CD4-positive, CD25-positive, alpha-beta regulatory T cell (primary cell): ENCODE measurements around the gene TMEM231. TPM values are rescaled to one million over a fixed set of nuclear protein-coding genes. Genes with fewer than 3 reads are reported as not detected.

Experiments
- ATAC-seq, 2 donors: fragments of 150-1000 bp; cut with Tn5 transposase; one replicate each; pipeline ENCODE4 v1.10.0; 2021; ENCODE audit warnings: low read depth in 2 of 2, moderate number of reproducible peaks in 2 of 2, moderate library complexity in 1 of 2
- DNase-seq, 3 donors: peaks; one replicate each; pipeline versions ENCODE4 v3.0.0 to v3.0.0-alpha.2; 2012 to 2022; ENCODE audit warnings: mixed read lengths in 1 of 3
- H3K27ac ChIP-seq: one replicate; pipeline ENCODE4 v1.7.0; 2013; ENCODE audit warnings: mild to moderate bottlenecking, low read length; ENCODE audit not compliant: insufficient read depth, poor library complexity, severe bottlenecking
- H3K27me3 ChIP-seq: one replicate; pipeline ENCODE4 v1.7.0; 2013; ENCODE audit warnings: low read length; ENCODE audit not compliant: control insufficient read depth, insufficient read depth
- H3K36me3 ChIP-seq: one replicate; pipeline ENCODE4 v1.7.0; 2013; ENCODE audit warnings: mild to moderate bottlenecking, low read length, moderate library complexity; ENCODE audit not compliant: control insufficient read depth, insufficient read depth
- H3K4me1 ChIP-seq: 2 replicates; pipeline ENCODE4 v1.7.0; 2013; ENCODE audit warnings: mild to moderate bottlenecking, low read length; ENCODE audit not compliant: insufficient read depth, control insufficient read depth, poor library complexity, severe bottlenecking
- H3K4me3 ChIP-seq: one replicate; pipeline ENCODE4 v1.7.0; 2013; ENCODE audit warnings: low read depth, mild to moderate bottlenecking, low read length, moderate library complexity
- H3K9me3 ChIP-seq, 2 experiments: 1 replicate in 1 of 2; 2 replicates in 1 of 2; pipeline ENCODE4 v1.7.0; 2013; ENCODE audit warnings: low read length in 2 of 2, mild to moderate bottlenecking in 1 of 2, moderate library complexity in 1 of 2; ENCODE audit not compliant: control insufficient read depth in 2 of 2
- H3K27ac Mint-ChIP-seq, 3 donors: one replicate each; pipeline ENCODE4 v1.8.0; 2020 to 2022; ENCODE audit warnings: mild to moderate bottlenecking in 3 of 3, mixed read lengths in 3 of 3, moderate library complexity in 2 of 3
- H3K27me3 Mint-ChIP-seq: one replicate; pipeline ENCODE4 v1.8.0; 2022; ENCODE audit warnings: mild to moderate bottlenecking, mixed read lengths
- H3K36me3 Mint-ChIP-seq: one replicate; pipeline ENCODE4 v1.8.0; 2020; ENCODE audit warnings: mixed read lengths
- H3K4me1 Mint-ChIP-seq, 4 donors: one replicate each; pipeline ENCODE4 v1.8.0; 2020 to 2022; ENCODE audit warnings: mixed read lengths in 4 of 4, mild to moderate bottlenecking in 1 of 4
- H3K4me3 Mint-ChIP-seq, 4 donors: one replicate each; pipeline ENCODE4 v1.8.0; 2020 to 2022; ENCODE audit warnings: mild to moderate bottlenecking in 4 of 4, mixed read lengths in 4 of 4, moderate library complexity in 3 of 4
- H3K9me3 Mint-ChIP-seq, 7 donors: one replicate each; pipeline ENCODE4 v1.8.0; 2020 to 2022; ENCODE audit warnings: mixed read lengths in 7 of 7, mild to moderate bottlenecking in 3 of 7, moderate library complexity in 2 of 7
- polyA plus RNA-seq, 4 donors: library from polyadenylated mRNA; unstranded; fragments of 300-500 nt; fragmentation: Illumina TruSeq; gene quantifications; one replicate each; pipeline ENCODE4 v1.2.3, GENCODE V29; 2021
- total RNA-seq: library from RNA; stranded (reverse); gene quantifications from one replicate; pipeline ENCODE4 v1.2.3, GENCODE V29; 2022

TMEM231 gene
- total and polyA plus RNA-seq, 5 donors from 2014 or later: 0.64 to 2.6 (median 0.91) TPM

- peaks cover 53% of the 10 kb centered on the region for H3K36me3 Mint-ChIP-seq
- H3K4me1 Mint-ChIP-seq: peaks cover 20 to 37% (median 30%) of the 10 kb centered on the region in 4 donors
- no peak overlapping the region for H3K27ac Mint-ChIP-seq
- Histone ChIP-seq H3K4me1 (no peaks in the 10 kb centered on the region), H3K36me3 (peaks cover 80% of the 10 kb centered on the region), H3K4me3 (no peak overlapping the region), H3K27ac (no peak overlapping the region), H3K9me3 (no peaks in the 10 kb centered on the region), H3K27me3 (no peaks in the 10 kb centered on the region)
- H3K27me3 Mint-ChIP-seq: no peaks in the 10 kb centered on the region
- H3K9me3 Mint-ChIP-seq: no peaks in the 10 kb centered on the region
- H3K4me3 Mint-ChIP-seq: no peak overlapping the region
- ATAC-seq (no peak), DNase-seq (no peak)
Measured at GRCh38 chr16:75576384-75576811, 20.3 kb upstream of the TMEM231 start.

GRCh38 chr16:75575958-75576357 lies 19.9 kb upstream of the TMEM231 start:
- H3K27ac Mint-ChIP-seq: peak overlapping the region in 1 of 3 donors; percentile 20
- no peaks in the 10 kb centered on the region for H3K27me3 Mint-ChIP-seq
- Histone ChIP-seq H3K4me3 (no peak overlapping the region), H3K36me3 (peaks cover 85% of the 10 kb centered on the region), H3K4me1 (no peaks in the 10 kb centered on the region), H3K27me3 (no peaks in the 10 kb centered on the region), H3K27ac (no peak overlapping the region), H3K9me3 (no peaks in the 10 kb centered on the region)
- ATAC-seq (no peak), DNase-seq (no peak)
- H3K9me3 Mint-ChIP-seq: no peaks in the 10 kb centered on the region
- peaks cover 20 to 41% (median 30%) of the 10 kb centered on the region in 4 donors for H3K4me1 Mint-ChIP-seq
- peaks cover 57% of the 10 kb centered on the region for H3K36me3 Mint-ChIP-seq
- no peak overlapping the region for H3K4me3 Mint-ChIP-seq

- Histone ChIP-seq H3K4me1 (peaks cover 8% of the 10 kb centered on the region), H3K36me3 (peaks cover 91% of the 10 kb centered on the region), H3K27ac (no peak overlapping the region), H3K27me3 (no peaks in the 10 kb centered on the region), H3K9me3 (no peaks in the 10 kb centered on the region), H3K4me3 (no peak overlapping the region)
- Mint-ChIP-seq H3K27me3 (no peaks in the 10 kb centered on the region), H3K27ac (peak overlapping the region in 2 of 3 donors; percentile 64 to 68), H3K4me3 (no peak overlapping the region), H3K4me1 (peaks cover 23 to 55% (median 38%) of the 10 kb centered on the region in 4 donors), H3K36me3 (peaks cover 61% of the 10 kb centered on the region), H3K9me3 (no peaks in the 10 kb centered on the region)
- DNase-seq: no peak
- no peak for ATAC-seq
Measured at GRCh38 chr16:75573955-75574354, 17.9 kb upstream of the TMEM231 start.

GRCh38 chr16:75572864-75573542 lies 17.0 kb upstream of the TMEM231 start:
- DNase-seq (no peak), ATAC-seq (no peak)
- Mint-ChIP-seq H3K4me3 (no peak overlapping the region), H3K27ac (peak overlapping the region in 2 of 3 donors; percentile 23 to 64), H3K9me3 (no peaks in the 10 kb centered on the region), H3K27me3 (no peaks in the 10 kb centered on the region), H3K36me3 (peaks cover 53% of the 10 kb centered on the region), H3K4me1 (peaks cover 19 to 64% (median 40%) of the 10 kb centered on the region in 4 donors)
- H3K9me3 ChIP-seq: no peaks in the 10 kb centered on the region
- H3K27me3 ChIP-seq: no peaks in the 10 kb centered on the region
- no peak overlapping the region for H3K27ac ChIP-seq
- peaks cover 14% of the 10 kb centered on the region for H3K4me1 ChIP-seq
- H3K4me3 ChIP-seq: no peak overlapping the region
- H3K36me3 ChIP-seq: peaks cover 91% of the 10 kb centered on the region

GRCh38 chr16:75570396-75571065 lies 14.5 kb upstream of the TMEM231 start:
- H3K9me3 ChIP-seq: no peaks in the 10 kb centered on the region
- Mint-ChIP-seq H3K4me3 (peak overlapping the region in 1 of 4 donors; percentile 68), H3K4me1 (peaks cover 10 to 72% (median 44%) of the 10 kb centered on the region in 4 donors), H3K27ac (peak overlapping the region in 1 of 3 donors; percentile 66), H3K36me3 (peaks cover 39% of the 10 kb centered on the region), H3K27me3 (peaks cover 7% of the 10 kb centered on the region), H3K9me3 (no peaks in the 10 kb centered on the region)
- H3K36me3 ChIP-seq: peaks cover 72% of the 10 kb centered on the region
- no peak overlapping the region for H3K27ac ChIP-seq
- H3K4me3 ChIP-seq: no peak overlapping the region
- DNase-seq (no peak), ATAC-seq (no peak)
- H3K27me3 ChIP-seq: no peaks in the 10 kb centered on the region
- peaks cover 36% of the 10 kb centered on the region for H3K4me1 ChIP-seq

GRCh38 chr16:75567911-75568310 lies 11.9 kb upstream of the TMEM231 start:
- Mint-ChIP-seq H3K36me3 (peaks cover 23% of the 10 kb centered on the region), H3K27ac (peak overlapping the region; percentile 73 to 84 (median 79)), H3K4me1 (peaks cover 0 to 67% (median 36%) of the 10 kb centered on the region in 4 donors), H3K4me3 (peak overlapping the region; percentile 83 to 100 (median 94)), H3K9me3 (no peaks in the 10 kb centered on the region), H3K27me3 (peaks cover 19% of the 10 kb centered on the region)
- Histone ChIP-seq H3K4me1 (peaks cover 45% of the 10 kb centered on the region), H3K4me3 (peak overlapping the region; percentile 80), H3K27me3 (peaks cover 2% of the 10 kb centered on the region), H3K9me3 (no peaks in the 10 kb centered on the region), H3K36me3 (peaks cover 52% of the 10 kb centered on the region), H3K27ac (no peak overlapping the region)
- ATAC-seq (no peak), DNase-seq (no peak)

- peaks cover 45% of the 10 kb centered on the region for H3K4me1 ChIP-seq
- Mint-ChIP-seq H3K4me3 (peak overlapping the region; percentile 83 to 100 (median 94)), H3K27ac (peak overlapping the region in 2 of 3 donors; percentile 73 to 84), H3K27me3 (peaks cover 25% of the 10 kb centered on the region), H3K4me1 (peaks cover 0 to 58% (median 31%) of the 10 kb centered on the region in 4 donors), H3K9me3 (no peaks in the 10 kb centered on the region), H3K36me3 (peaks cover 19% of the 10 kb centered on the region)
- ATAC-seq (no peak), DNase-seq (peak; percentile 15 to 35 (median 16))
- peaks cover 41% of the 10 kb centered on the region for H3K36me3 ChIP-seq
- H3K27me3 ChIP-seq: peaks cover 4% of the 10 kb centered on the region
- H3K4me3 ChIP-seq: peak overlapping the region; percentile 80
- H3K27ac ChIP-seq: peak overlapping the region; percentile 79
- H3K9me3 ChIP-seq: no peaks in the 10 kb centered on the region
Measured at GRCh38 chr16:75566758-75567255, 10.8 kb upstream of the TMEM231 start.
